Islet of Langerhans (tissue), 1 donor: ENCODE data around the gene OR5J2.
"Not testable (repeated sequence)": the region's sequence is repeated elsewhere in the genome, so short reads cannot be mapped to it uniquely, and the experiment has no call there.

Experiments
- FAIRE-seq: peaks from one replicate; lab custom pipeline; 2011; peaks lifted over from hg19 to GRCh38; lab: Jason Lieb, UNC

The OR5J2 gene

DNA sequence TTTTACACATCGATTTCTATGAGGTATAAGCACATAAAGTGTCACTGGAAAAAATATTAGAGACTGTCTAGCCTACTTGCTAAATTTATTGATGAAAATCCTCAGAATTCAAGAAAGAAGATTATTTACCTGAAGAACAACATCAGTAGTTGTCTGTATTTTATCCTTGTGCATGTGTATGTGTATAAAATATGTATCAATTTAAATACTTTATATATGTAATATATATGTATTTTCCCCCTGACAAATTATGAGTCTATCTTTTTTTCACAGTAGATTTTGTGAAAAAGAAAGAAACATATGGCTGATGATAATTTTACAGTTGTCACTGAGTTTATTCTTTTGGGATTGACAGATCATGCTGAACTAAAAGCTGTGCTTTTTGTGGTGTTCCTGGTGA is at the start of gene OR5J2:
TSS of gene OR5J2 (plus strand) at position 301 of the 400 bp plus-strand sequence. CDS start at position 301, 0 bp downstream.
- FAIRE-seq, result no peak

DNA sequence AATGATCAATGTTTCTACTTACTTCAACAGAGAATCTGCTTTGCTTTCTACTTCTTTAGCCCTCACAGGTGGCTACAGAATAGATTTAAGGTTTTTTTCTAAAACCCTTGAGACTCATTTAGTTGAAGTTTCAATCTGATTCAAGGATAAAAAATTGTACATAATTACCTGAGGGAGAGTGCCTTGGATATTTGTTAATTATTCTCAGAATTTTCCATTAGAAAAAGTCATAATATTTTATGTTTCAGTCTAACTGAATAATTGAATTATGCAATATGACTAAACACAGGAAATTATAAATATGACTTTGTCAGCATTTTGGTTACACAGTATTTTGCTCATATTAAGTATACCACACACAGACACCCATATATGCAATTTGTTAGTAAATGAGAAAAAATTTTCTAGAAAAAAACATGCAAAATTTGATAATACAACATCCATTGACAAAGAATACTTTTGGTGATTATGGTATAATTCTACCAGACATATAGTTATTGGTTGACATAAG is 36.2 kb upstream of the OR5J2 start, which contains the start of gene OR8J3:
TSS of gene OR8J3 (minus strand) at position 51 of the 511 bp plus-strand sequence. CDS start 2,483 bp downstream, outside the sequence.
- no peak for FAIRE-seq

DNA sequence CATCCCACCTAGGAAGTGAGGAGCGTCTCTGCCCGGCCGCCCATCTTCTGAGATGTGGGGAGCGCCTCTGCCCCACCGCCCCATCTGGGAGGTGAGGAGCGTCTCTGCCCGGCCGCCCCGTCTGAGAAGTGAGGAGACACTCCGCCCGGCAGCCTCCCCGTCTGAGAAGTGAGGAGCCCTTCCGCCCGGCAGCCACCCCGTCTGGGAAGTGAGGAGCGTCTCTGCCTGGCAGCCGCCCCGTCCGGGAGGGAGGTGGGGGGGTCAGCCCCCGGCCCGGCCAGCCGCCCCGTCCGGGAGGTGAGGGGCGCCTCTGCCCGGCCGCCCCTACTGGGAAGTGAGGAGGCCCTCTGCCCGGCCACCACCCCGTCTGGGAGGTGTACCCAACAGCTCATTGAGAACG is 32.7 kb upstream of the OR5J2 start:
- not testable (repeated sequence) for FAIRE-seq

DNA sequence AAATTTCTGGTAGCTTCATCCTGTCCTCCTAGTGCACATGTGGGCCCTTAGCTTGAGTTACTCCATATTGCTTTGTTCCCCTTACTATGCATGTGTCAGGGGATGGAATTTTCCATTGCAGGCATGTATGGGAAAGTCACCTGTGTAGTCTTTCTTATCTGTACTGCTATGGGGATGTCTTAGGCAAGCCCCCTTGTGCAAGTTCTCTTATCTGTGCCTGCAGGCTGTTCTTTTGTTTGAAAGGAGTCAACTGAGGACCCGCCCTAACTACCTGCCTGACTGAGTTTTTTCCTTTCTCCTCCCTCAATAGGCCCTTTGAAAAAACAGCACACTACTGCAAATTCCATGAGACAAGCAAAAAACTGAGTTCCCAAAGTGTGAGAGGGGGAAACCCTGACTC is 25.0 kb upstream of the OR5J2 start:
- FAIRE-seq, result no peak

DNA sequence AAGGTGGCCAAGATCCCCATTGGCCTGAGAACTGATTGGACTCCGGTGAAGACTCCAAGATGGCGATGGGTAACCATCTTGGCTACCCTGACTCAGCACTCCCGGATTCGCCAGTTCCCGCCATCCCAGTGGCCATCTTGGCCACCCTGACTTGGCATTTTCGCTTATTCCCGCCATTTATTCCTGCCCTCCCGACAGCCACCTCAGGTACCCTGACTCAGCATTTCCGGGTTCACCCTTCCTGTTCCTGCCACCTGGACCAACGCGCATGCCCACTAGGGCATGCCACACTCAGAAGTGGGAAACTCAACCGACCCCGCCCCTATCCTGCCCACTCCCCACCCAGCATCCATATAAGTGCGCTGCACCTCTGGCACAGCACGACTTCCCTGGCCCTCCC is 24.1 kb upstream of the OR5J2 start:
- no peak for FAIRE-seq

DNA sequence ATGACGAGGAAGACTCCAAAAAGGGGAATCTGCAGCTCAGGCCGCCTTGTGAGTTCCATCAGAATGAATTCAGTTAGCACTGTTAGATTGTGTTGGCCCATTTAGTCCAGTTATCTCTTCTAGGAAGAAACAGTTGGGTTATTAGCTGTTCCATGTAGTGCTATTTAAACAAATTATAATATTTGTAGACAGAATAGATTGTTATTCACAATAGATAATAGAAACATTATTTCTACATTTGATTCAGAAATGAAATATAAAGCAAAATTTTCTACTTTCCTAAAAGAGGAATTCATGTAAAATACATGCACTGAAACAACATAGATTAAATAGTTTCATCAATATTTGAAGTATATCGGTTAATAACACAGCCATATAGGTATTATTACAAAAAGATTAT is 16.2 kb upstream of the OR5J2 start, which contains the start of gene OR8K5:
TSS of gene OR8K5 (minus strand) at position 101 of the 400 bp plus-strand sequence. CDS start at position 101, 0 bp downstream.
- no peak for FAIRE-seq

DNA sequence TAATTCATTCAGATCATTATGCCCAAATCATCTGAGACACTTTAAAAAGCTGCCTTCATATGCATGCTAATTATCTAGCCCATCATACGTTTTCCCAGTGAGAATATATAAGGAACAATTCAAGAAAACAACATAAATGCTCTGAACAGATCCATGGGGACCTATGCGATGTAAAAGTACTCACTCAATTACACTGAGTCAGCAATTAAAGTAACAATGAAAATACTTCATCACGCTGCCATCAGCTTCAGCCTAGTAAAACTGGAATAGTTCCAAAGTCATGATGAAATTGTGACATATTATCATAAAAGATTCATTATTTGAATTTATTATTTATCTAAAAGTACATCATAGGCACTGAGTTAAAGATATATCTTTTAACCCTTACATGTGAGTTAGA is 12.6 kb upstream of the OR5J2 start:
- no peak for FAIRE-seq

DNA sequence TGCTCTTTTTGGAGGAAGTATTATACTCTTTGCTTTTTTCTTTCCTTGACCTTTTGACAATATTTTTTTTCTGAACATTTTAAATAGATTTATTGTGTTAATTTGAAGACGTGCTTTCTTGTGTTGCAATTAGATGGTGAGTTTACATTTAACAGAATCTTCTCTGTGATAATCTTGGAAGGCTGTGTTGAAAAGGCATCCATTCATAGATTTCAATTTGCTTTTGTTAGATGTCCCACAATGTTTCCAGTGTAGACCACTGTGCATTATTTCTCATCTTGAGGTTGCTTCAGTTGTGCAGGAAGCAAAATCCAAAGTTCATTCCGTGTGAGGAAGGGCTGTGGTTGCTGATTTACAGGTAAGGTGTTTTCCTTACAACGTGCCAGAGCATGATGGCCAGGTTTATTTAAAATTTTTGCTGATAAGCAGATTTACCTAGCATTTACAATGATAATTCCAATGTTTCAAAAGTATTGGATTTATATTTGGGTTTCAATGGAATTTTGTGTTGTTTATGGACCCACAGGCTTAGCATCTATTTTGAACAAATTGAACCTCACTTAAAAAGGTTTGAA is 4.1 kb upstream of the OR5J2 start:
- no peak for FAIRE-seq

DNA sequence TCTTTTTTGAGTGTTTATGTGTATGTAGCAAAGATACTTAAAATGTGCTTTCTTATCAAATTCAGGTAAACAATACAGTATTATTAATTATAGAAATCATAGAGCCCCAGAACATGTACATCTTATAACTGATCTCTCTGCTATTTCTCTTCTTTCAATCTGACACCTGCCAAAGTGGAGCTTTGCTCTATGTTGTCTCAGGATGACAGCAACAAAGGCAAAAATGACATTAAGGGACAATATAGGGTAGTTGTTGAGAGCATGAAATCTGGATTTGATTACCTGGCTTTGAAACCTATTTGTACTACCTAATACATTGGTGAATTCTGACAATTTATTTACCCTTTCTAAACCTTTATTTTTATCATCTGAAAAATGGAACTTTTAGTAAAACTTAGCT is 7.0 kb downstream of the OR5J2 start:
- no peak for FAIRE-seq

DNA sequence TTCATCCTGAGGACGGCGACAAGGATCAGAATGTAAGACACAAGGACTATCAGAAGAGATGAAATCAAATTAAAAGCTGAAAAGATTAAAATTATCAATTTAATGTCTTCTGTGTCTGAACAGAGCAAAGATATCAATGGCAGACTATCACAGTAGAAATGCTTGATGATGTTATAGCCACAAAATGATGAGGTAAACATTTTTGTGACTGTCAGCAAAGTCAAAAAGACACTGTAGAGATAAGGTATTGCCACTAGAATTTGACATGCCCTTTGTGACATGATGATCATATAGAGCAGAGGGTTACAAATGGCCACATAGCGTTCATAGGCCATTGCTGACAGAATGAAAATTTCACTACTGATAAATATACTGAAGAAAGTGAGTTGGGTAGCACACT is 12.2 kb downstream of the OR5J2 start:
- no peak for FAIRE-seq

DNA sequence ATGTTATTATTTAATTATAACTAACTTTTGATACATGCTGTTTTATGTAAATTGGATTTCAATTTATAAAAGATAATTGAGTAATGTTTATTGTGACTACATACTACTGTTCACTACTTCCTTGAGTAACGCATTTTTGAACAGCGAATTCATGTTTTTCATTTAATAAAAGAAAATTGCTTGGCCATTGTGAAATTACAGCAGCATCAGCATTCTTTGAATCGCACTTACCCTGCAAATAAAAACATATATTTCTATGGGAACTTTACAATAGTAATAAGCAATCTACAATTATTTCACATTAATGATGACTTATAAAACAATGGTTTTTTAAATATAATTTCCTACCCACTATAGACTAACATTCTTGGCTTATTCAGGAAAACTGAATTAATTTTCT is 20.3 kb downstream of the OR5J2 start:
- FAIRE-seq, result no peak

DNA sequence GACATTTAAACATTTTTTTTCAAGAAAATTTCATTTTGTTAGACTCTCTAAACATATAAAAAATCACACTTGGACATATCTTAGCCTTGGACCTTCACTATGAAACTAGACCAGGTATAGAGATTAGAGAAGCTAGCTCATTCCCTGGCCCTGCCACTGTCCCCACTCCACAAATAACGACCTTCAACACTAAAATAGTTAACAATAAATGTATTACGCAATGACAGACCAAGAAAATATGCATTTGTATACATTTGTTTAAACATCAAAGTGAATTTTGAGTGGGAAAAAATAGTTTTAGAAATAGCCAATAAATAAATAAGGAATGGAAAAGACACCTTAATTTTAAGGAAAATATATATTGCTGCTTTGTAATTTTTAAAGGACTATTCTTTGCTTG is 20.9 kb downstream of the OR5J2 start:
- no peak for FAIRE-seq

DNA sequence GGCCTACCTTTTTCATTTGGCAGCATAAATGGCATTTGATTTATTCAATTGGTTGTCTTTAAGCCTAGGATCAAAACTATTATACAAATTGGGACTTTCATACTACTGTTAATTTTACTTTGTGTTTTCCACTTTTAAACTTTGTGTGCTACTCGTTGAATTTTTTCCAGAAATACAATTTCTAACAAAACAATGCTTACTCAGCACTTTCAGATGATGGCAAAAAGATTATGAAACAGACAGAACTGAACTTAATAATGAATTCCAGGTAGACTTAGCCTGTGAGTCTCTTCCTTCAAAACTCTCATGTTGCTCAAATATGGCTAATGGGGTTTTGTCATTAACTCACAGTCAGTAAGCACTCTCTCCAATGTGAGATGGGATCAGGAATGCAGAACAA is 31.4 kb downstream of the OR5J2 start:
- no peak for FAIRE-seq

DNA sequence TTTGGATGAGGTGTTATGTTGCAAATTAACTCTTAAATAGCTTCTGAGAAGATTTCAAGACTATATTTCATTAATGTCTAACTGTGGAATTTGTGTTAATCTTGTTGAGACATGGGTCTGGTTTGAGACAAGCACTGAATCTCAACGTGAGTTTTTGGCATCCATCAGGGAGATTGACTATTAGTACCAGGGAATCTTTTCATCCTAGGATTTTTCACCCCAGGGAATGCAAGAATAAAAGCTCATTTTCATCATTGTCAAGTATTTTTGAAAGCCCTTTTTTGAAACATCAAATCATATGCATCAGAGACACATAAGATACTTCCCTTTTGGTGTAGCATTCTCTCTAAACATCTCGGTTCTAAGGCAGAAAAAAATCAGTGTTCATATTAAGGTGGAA is 38.1 kb downstream of the OR5J2 start:
- FAIRE-seq, result no peak

DNA sequence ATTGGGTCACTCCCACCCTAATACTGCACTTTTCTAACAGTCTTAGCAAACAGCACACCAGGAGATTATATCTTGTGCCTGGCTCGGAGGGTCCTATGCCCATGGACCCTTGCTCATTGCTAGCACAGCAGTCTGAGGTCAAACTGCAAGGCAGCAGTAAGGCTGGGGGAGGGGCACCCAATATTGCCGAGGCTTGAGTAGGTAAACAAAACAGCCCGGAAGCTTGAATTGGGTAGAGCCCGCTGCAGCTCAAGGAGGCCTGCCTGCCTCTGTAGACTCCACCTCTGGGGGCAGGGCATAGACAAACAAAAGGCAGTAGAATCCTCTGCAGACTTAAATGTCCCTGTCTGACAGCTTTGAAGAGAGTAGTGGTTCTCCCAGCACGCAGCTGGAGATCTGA is 43.3 kb downstream of the OR5J2 start:
- not testable (repeated sequence) for FAIRE-seq
